ENCODE results near the gene TMEM150B. TPM values are rescaled to one million over a fixed set of nuclear protein-coding genes. Genes with fewer than 3 reads are reported as not detected.

TMEM150B gene
- total and polyA plus RNA-seq, 8 donors: 0.18 to 15.8 (median 1.1) TPM; not detected in 2

GRCh38 chr19:55275851-55276719, 49.1 kb downstream of the TMEM150B start:
- Histone ChIP-seq H3K9me3 (no peaks in the 10 kb centered on the region), H3K36me3 (peaks cover 20 to 72% (median 67%) of the 10 kb centered on the region in 4 donors), H3K4me3 (no peak overlapping the region), H3K27ac (no peak overlapping the region), H3K4me1 (peaks cover 14 to 33% (median 18%) of the 10 kb centered on the region in 4 donors), H3K27me3 (no peaks in the 10 kb centered on the region)
- TF ChIP-seq EP300 (IDR thresholded peaks at IDR 0.05): no peak
- TF ChIP-seq, protein P1, sequence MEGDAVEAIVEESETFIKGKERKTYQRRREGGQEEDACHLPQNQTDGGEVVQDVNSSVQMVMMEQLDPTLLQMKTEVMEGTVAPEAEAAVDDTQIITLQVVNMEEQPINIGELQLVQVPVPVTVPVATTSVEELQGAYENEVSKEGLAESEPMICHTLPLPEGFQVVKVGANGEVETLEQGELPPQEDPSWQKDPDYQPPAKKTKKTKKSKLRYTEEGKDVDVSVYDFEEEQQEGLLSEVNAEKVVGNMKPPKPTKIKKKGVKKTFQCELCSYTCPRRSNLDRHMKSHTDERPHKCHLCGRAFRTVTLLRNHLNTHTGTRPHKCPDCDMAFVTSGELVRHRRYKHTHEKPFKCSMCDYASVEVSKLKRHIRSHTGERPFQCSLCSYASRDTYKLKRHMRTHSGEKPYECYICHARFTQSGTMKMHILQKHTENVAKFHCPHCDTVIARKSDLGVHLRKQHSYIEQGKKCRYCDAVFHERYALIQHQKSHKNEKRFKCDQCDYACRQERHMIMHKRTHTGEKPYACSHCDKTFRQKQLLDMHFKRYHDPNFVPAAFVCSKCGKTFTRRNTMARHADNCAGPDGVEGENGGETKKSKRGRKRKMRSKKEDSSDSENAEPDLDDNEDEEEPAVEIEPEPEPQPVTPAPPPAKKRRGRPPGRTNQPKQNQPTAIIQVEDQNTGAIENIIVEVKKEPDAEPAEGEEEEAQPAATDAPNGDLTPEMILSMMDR (IDR thresholded peaks at IDR 0.05): no peak
- TF ChIP-seq POLR2A (IDR thresholded peaks at IDR 0.05): no peak
- TF ChIP-seq POLR2AphosphoS5 (IDR thresholded peaks at IDR 0.05): no peak
- WGBS, 5 donors: 75 to 81% (median 80%) methylated on average over 17 of the region's 17 CpGs
- no peak for DNase-seq
- intact Hi-C loops (cut with DNase I; ENCODE audit: low total_unique reads): no loop called here

DNA sequence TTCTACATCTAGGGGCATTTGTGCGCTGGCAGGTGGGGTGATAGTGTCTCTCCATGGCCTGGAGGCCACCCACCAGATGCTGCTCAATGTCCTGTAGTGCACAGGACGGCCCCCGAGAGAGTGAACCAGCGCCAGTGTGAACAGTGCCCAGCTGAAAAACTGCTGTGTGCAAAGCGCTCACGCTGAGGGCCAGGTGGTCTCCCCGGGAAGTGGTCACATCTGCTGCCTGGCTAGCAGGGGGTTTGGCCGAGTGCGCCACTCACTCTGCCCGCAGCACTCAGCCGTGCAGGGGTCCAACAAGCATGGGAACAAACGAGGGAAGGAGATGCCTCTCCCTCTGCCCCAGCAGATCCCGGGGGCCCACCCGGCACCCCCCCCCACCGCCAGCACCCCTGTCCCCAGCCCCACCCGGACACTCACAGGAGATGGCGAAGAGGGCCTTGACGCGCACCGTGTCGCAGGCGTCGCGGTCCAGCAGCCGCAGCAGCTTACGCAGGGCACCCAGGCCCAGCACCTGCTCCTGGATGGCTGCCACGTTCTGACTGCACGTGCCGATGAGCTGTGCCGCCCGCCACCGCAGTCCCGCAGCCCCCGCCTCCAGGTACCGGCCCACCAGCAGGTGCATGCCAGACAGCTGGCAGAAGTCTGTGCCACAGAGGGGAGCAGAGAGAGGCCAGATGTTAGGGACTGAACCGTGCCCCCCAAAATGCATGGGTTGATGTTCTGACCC, 51.0 kb downstream of the TMEM150B start:
- Histone ChIP-seq H3K27ac (no peak overlapping the region), H3K4me1 (peaks cover 3 to 17% (median 5%) of the 10 kb centered on the region in 4 donors), H3K4me3 (no peak overlapping the region), H3K9me3 (no peaks in the 10 kb centered on the region), H3K36me3 (peaks cover 20 to 90% (median 84%) of the 10 kb centered on the region in 4 donors), H3K27me3 (no peaks in the 10 kb centered on the region)
- WGBS, 5 donors: 91 to 96% (median 95%) methylated on average over 9 to 36 of the region's 36 CpGs
- intact Hi-C loops (cut with DNase I; ENCODE audit: low total_unique reads): no loop called here
- no peak for TF ChIP-seq POLR2AphosphoS5 (IDR thresholded peaks at IDR 0.05)
- TF ChIP-seq, protein P1 (IDR thresholded peaks at IDR 0.05): no peak
- TF ChIP-seq POLR2A (IDR thresholded peaks at IDR 0.05): no peak
- TF ChIP-seq EP300 (IDR thresholded peaks at IDR 0.05): no peak
- DNase-seq: no peak

- Histone ChIP-seq H3K27ac (no peak overlapping the region), H3K4me3 (no peak overlapping the region), H3K4me1 (peaks cover 0 to 8% (median 0%) of the 10 kb centered on the region in 4 donors), H3K9me3 (no peaks in the 10 kb centered on the region), H3K36me3 (peaks cover 14 to 92% (median 80%) of the 10 kb centered on the region in 4 donors), H3K27me3 (no peaks in the 10 kb centered on the region)
- DNase-seq: no peak
- TF ChIP-seq POLR2AphosphoS5 (IDR thresholded peaks at IDR 0.05) (no peak), EP300 (IDR thresholded peaks at IDR 0.05) (no peak), POLR2A (IDR thresholded peaks at IDR 0.05) (no peak)
- TF ChIP-seq, protein P1 (IDR thresholded peaks at IDR 0.05): no peak
- intact Hi-C loops (cut with DNase I; ENCODE audit: low total_unique reads): no loop called here
- 90 to 96% (median 93%) methylated on average over 18 of the region's 18 CpGs for WGBS, 5 donors
Observed at GRCh38 chr19:55272142-55272541, 53.0 kb downstream of the TMEM150B start.

- no peak for DNase-seq
- Histone ChIP-seq H3K27me3 (no peaks in the 10 kb centered on the region), H3K36me3 (peaks cover 16 to 80% (median 72%) of the 10 kb centered on the region in 4 donors), H3K4me3 (no peak overlapping the region), H3K4me1 (no peaks in the 10 kb centered on the region), H3K27ac (no peak overlapping the region), H3K9me3 (no peaks in the 10 kb centered on the region)
- intact Hi-C loops (cut with DNase I; ENCODE audit: low total_unique reads): no loop called here
- TF ChIP-seq POLR2AphosphoS5 (IDR thresholded peaks at IDR 0.05) (no peak), POLR2A (IDR thresholded peaks at IDR 0.05) (no peak), EP300 (IDR thresholded peaks at IDR 0.05) (no peak)
- TF ChIP-seq, protein P1 (IDR thresholded peaks at IDR 0.05): no peak
- 85 to 92% (median 88%) methylated on average over 13 to 25 of the region's 25 CpGs for WGBS, 5 donors
Observed at GRCh38 chr19:55270172-55270942, 54.8 kb downstream of the TMEM150B start.
